ENCODE data around the gene MAGEB4. TPM values are rescaled to one million over a fixed set of nuclear protein-coding genes. Genes with fewer than 3 reads are reported as not detected.

Gene MAGEB4
- polyA plus RNA-seq, 1 donor (not counting 4 experiments of a cell fraction or from before 2014, with no cell fraction given), result not detected

GRCh38 chrX:30278365-30278764, 36.6 kb downstream of the MAGEB4 start:
- Histone ChIP-seq H3K79me2 (ENCODE audit: control insufficient read depth, insufficient read depth, low read length) (no peaks in the 10 kb centered on the region), H3K4me3 (ENCODE audit: control insufficient read depth in 2 of 3, extremely low read depth in 1 of 3, insufficient read depth in 2 of 3, low read depth in 1 of 3, low read length in 3 of 3) (no peak overlapping the region), H3K36me3 (ENCODE audit: control insufficient read depth in 2 of 2, extremely low read depth in 1 of 2, insufficient read depth in 2 of 2, low read length in 2 of 2) (no peaks in the 10 kb centered on the region), H3K4me1 (ENCODE audit: control insufficient read depth, extremely low read depth, insufficient read depth, low read length) (no peaks in the 10 kb centered on the region), H3K4me2 (ENCODE audit: control insufficient read depth, extremely low read depth, insufficient read depth, low read depth, low read length) (no peak overlapping the region), H3K9me3 (ENCODE audit: control insufficient read depth, low read depth, low read length) (no peaks in the 10 kb centered on the region), H4K20me1 (ENCODE audit: control insufficient read depth, extremely low read depth, insufficient read depth, low read length) (no peaks in the 10 kb centered on the region), H3K9ac (ENCODE audit: control insufficient read depth, extremely low read depth, insufficient read depth, low read length) (no peak overlapping the region), H3K27me3 (ENCODE audit: control insufficient read depth, extremely low read depth, insufficient read depth, low read length) (no peaks in the 10 kb centered on the region), H3K27ac (ENCODE audit: control insufficient read depth, insufficient read depth, low read length) (no peak overlapping the region), H2AFZ (ENCODE audit: control insufficient read depth, low read length) (no peak overlapping the region), H3K9me1 (ENCODE audit: control insufficient read depth, extremely low read depth, insufficient read depth, low read length) (no peaks in the 10 kb centered on the region)
- TF ChIP-seq CTCF (optimal IDR thresholded peaks at IDR 0.05 in 1 of 3, IDR thresholded peaks at IDR 0.05 in 1 of 3, conservative IDR thresholded peaks at IDR 0.05 in 1 of 3; ENCODE audit: extremely low read depth in 1 of 3, insufficient read depth in 2 of 3, low read length in 3 of 3), result no peak
- TF ChIP-seq EZH2 (IDR thresholded peaks at IDR 0.05; ENCODE audit: low read length), result no peak
- no peak for DNase-seq (ENCODE audit: low read depth, low spot score)
- FAIRE-seq, result no peak
- dilution Hi-C loops (cut with MboI; ENCODE audit: extremely low pct_ligation_motif_present, low sequenced_read_pairs), result no loop called here

DNA sequence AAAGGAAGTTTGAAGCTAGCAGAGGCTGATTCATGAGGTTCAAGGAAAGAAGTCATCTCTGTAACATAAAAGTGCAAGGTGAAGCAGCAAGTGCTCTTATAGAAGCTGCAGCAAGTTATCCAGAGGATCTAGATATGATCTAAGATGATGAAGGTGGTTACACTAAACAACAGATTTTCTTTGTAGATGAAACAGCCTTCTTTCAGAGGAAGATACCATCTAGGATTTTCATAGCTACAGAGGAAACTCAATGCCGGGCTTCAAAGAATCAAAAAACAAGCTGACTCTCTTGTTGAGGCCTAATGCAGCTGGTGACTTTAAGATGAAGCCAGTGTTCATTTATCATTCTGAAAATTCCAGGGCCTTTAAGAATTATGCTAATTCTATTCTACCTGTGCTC, 38.6 kb downstream of the MAGEB4 start:
- no peaks in the 10 kb centered on the region for H4K20me1 ChIP-seq (ENCODE audit: control insufficient read depth, extremely low read depth, insufficient read depth, low read length)
- H3K4me3 ChIP-seq (ENCODE audit: control insufficient read depth in 2 of 3, extremely low read depth in 1 of 3, insufficient read depth in 2 of 3, low read depth in 1 of 3, low read length in 3 of 3), result no peak overlapping the region
- no peaks in the 10 kb centered on the region for H3K9me1 ChIP-seq (ENCODE audit: control insufficient read depth, extremely low read depth, insufficient read depth, low read length)
- H2AFZ ChIP-seq (ENCODE audit: control insufficient read depth, low read length), result no peak overlapping the region
- no peaks in the 10 kb centered on the region for H3K9me3 ChIP-seq (ENCODE audit: control insufficient read depth, low read depth, low read length)
- H3K4me1 ChIP-seq (ENCODE audit: control insufficient read depth, extremely low read depth, insufficient read depth, low read length), result peaks cover 5% of the 10 kb centered on the region
- no peaks in the 10 kb centered on the region for H3K79me2 ChIP-seq (ENCODE audit: control insufficient read depth, insufficient read depth, low read length)
- no peak overlapping the region for H3K27ac ChIP-seq (ENCODE audit: control insufficient read depth, insufficient read depth, low read length)
- dilution Hi-C loops (cut with MboI; ENCODE audit: extremely low pct_ligation_motif_present, low sequenced_read_pairs), result no loop called here
- FAIRE-seq, result no peak
- no peak overlapping the region for H3K9ac ChIP-seq (ENCODE audit: control insufficient read depth, extremely low read depth, insufficient read depth, low read length)
- no peak overlapping the region for H3K4me2 ChIP-seq (ENCODE audit: control insufficient read depth, extremely low read depth, insufficient read depth, low read depth, low read length)
- no peaks in the 10 kb centered on the region for H3K27me3 ChIP-seq (ENCODE audit: control insufficient read depth, extremely low read depth, insufficient read depth, low read length)
- TF ChIP-seq CTCF (optimal IDR thresholded peaks at IDR 0.05 in 1 of 3, IDR thresholded peaks at IDR 0.05 in 1 of 3, conservative IDR thresholded peaks at IDR 0.05 in 1 of 3; ENCODE audit: extremely low read depth in 1 of 3, insufficient read depth in 2 of 3, low read length in 3 of 3), result no peak
- TF ChIP-seq EZH2 (IDR thresholded peaks at IDR 0.05; ENCODE audit: low read length), result no peak
- no peaks in the 10 kb centered on the region for H3K36me3 ChIP-seq (ENCODE audit: control insufficient read depth in 2 of 2, extremely low read depth in 1 of 2, insufficient read depth in 2 of 2, low read length in 2 of 2)
- DNase-seq (ENCODE audit: low read depth, low spot score), result no peak
